Measurements from ENCODE around the gene FBXL7. TPM values are rescaled to one million over a fixed set of nuclear protein-coding genes. Genes with fewer than 3 reads are reported as not detected.

The FBXL7 gene
- total RNA-seq, 4 donors from 2014 or later: 5.7 to 47.4 (median 6.3) TPM

DNA sequence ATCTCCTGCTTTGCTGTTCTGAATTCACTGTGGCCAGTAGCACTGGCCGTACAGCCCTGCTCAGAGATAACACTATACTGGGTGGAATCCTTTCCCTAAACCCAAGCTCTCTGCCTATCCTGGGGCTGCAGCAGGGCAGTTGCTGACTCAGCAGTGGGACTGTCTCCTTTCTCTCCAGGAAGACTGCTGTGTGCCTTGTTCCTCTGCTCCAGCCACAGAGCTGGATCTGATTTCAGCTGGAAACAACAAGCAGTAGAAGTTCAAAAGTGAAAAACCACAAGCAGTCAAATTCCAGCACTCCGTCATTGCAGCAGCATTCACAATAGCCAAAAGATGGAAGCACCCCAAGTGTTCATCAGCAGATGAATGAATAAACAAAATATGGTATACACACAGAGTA, 105.0 kb downstream of the FBXL7 start:
- in situ Hi-C loops (cut with MboI; ENCODE audit: low pct_ligation_motif_present in 1 of 4, low pct_unique_long_range_greater_than_20kb in 1 of 4, low sequenced_read_pairs in 3 of 4) (no loop called here), intact Hi-C loops (cut with DNase I; ENCODE audit: low total_unique reads) (no loop called here)
- H3K27me3 ChIP-seq: no peaks in the 10 kb centered on the region
- DNase-seq: no peak
- H3K27ac ChIP-seq: no peak overlapping the region
- H3K4me3 ChIP-seq: no peak overlapping the region
- no peak for TF ChIP-seq POLR2A (IDR thresholded peaks at IDR 0.05)
- TF ChIP-seq EP300 (IDR thresholded peaks at IDR 0.05; ENCODE audit: low read depth): no peak
- TF ChIP-seq POLR2AphosphoS5 (IDR thresholded peaks at IDR 0.05): no peak
- TF ChIP-seq, protein P1, sequence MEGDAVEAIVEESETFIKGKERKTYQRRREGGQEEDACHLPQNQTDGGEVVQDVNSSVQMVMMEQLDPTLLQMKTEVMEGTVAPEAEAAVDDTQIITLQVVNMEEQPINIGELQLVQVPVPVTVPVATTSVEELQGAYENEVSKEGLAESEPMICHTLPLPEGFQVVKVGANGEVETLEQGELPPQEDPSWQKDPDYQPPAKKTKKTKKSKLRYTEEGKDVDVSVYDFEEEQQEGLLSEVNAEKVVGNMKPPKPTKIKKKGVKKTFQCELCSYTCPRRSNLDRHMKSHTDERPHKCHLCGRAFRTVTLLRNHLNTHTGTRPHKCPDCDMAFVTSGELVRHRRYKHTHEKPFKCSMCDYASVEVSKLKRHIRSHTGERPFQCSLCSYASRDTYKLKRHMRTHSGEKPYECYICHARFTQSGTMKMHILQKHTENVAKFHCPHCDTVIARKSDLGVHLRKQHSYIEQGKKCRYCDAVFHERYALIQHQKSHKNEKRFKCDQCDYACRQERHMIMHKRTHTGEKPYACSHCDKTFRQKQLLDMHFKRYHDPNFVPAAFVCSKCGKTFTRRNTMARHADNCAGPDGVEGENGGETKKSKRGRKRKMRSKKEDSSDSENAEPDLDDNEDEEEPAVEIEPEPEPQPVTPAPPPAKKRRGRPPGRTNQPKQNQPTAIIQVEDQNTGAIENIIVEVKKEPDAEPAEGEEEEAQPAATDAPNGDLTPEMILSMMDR (IDR thresholded peaks at IDR 0.05): no peak
- WGBS, 2 donors (ENCODE audit: low coverage in 1 of 2): 88% methylated on average over 2 of the region's 2 CpGs; no CpG with 5 or more reads in 1 of the 2 donors
- no peaks in the 10 kb centered on the region for H3K9me3 ChIP-seq
- H3K36me3 ChIP-seq: no peaks in the 10 kb centered on the region
- no peaks in the 10 kb centered on the region for H3K4me1 ChIP-seq

- no peak for TF ChIP-seq EP300 (IDR thresholded peaks at IDR 0.05; ENCODE audit: low read depth)
- no peak for TF ChIP-seq POLR2A (IDR thresholded peaks at IDR 0.05)
- TF ChIP-seq, protein P1 (IDR thresholded peaks at IDR 0.05): no peak
- TF ChIP-seq POLR2AphosphoS5 (IDR thresholded peaks at IDR 0.05): no peak
- no peaks in the 10 kb centered on the region for H3K4me1 ChIP-seq
- DNase-seq: no peak
- in situ Hi-C loops (cut with MboI; ENCODE audit: low pct_ligation_motif_present in 1 of 4, low pct_unique_long_range_greater_than_20kb in 1 of 4, low sequenced_read_pairs in 3 of 4): no loop called here
- intact Hi-C loops (cut with DNase I; ENCODE audit: low total_unique reads): no loop called here
- H3K4me3 ChIP-seq: no peak overlapping the region
- 82 to 86% methylated on average over 8 of the region's 8 CpGs for WGBS, 2 donors (ENCODE audit: low coverage in 1 of 2)
- no peaks in the 10 kb centered on the region for H3K9me3 ChIP-seq
- no peak overlapping the region for H3K27ac ChIP-seq
- H3K36me3 ChIP-seq: no peaks in the 10 kb centered on the region
- no peaks in the 10 kb centered on the region for H3K27me3 ChIP-seq
Measured at GRCh38 chr5:15606197-15606596, 106.2 kb downstream of the FBXL7 start.

DNA sequence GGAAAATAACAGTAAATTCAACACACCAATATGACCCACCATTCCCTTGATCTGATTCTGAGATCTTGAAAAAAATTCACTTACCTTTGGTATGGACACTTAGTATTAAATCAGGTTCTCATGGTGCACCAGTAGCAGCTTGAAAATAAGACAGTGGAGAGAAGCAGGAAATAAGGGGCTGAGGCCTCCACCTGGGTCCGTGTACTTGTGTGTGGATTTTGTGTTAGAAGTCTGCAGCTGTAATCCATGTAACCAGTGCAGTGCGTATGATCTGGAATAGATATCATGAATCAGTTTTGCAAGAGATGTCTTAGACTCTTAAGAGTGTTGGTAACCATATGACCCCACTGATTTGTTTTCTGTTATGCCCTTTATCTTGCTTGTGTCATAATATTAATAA, 107.1 kb downstream of the FBXL7 start:
- no peaks in the 10 kb centered on the region for H3K4me1 ChIP-seq
- no peaks in the 10 kb centered on the region for H3K27me3 ChIP-seq
- WGBS, 2 donors (ENCODE audit: low coverage in 1 of 2): 77 to 83% methylated on average over 1 to 2 of the region's 2 CpGs
- intact Hi-C loops (cut with DNase I; ENCODE audit: low total_unique reads) (no loop called here), in situ Hi-C loops (cut with MboI; ENCODE audit: low pct_ligation_motif_present in 1 of 4, low pct_unique_long_range_greater_than_20kb in 1 of 4, low sequenced_read_pairs in 3 of 4) (no loop called here)
- H3K27ac ChIP-seq: no peak overlapping the region
- no peak overlapping the region for H3K4me3 ChIP-seq
- no peaks in the 10 kb centered on the region for H3K36me3 ChIP-seq
- no peak for DNase-seq
- H3K9me3 ChIP-seq: no peaks in the 10 kb centered on the region
- TF ChIP-seq, protein P1 (IDR thresholded peaks at IDR 0.05): no peak
- TF ChIP-seq POLR2A (IDR thresholded peaks at IDR 0.05): no peak
- no peak for TF ChIP-seq POLR2AphosphoS5 (IDR thresholded peaks at IDR 0.05)
- no peak for TF ChIP-seq EP300 (IDR thresholded peaks at IDR 0.05; ENCODE audit: low read depth)

DNA sequence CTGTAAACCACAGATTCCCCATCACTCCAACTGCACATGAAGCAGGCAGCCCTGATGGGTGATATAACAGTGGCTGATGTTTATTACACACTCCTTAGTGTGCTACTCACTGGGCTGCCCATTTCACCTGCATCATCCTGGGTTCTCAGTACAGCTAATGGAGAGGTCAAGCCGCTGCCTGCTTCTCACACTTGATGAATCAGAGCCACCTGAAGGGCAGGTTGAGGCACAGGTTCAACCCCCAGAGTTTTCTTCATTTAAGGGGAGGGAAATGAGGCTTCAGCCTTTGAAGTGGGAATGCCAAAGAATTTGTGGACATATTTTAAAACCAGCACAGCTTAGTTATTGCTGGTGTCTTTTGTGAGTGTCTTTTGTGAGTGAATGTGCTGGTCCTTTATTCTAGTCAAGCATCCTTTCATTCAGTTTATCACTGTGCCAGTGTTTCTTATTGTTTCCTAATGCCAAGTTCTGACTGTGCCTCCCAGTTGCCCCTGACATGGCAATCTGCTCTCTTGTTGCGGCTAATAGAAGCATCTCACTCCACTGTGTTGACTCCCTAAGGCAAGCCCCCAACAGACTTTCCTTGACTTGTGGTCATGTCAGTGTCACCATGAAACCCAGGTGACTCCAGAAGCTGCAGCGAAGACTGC, 109.2 kb downstream of the FBXL7 start:
- no peak for DNase-seq
- WGBS, 2 donors (ENCODE audit: low coverage in 1 of 2): 85% methylated on average over 3 of the region's 3 CpGs; no CpG with 5 or more reads in 1 of the 2 donors
- in situ Hi-C loops (cut with MboI; ENCODE audit: low pct_ligation_motif_present in 1 of 4, low pct_unique_long_range_greater_than_20kb in 1 of 4, low sequenced_read_pairs in 3 of 4): no loop called here

More for the DNA sequence above, 109.2 kb downstream of the FBXL7 start:
- no peak overlapping the region for H3K4me3 ChIP-seq
- H3K27ac ChIP-seq: no peak overlapping the region
- intact Hi-C loops (cut with DNase I; ENCODE audit: low total_unique reads): no loop called here
- H3K27me3 ChIP-seq: no peaks in the 10 kb centered on the region
- no peaks in the 10 kb centered on the region for H3K36me3 ChIP-seq
- no peaks in the 10 kb centered on the region for H3K4me1 ChIP-seq
- no peaks in the 10 kb centered on the region for H3K9me3 ChIP-seq
- no peak for TF ChIP-seq POLR2AphosphoS5 (IDR thresholded peaks at IDR 0.05)
- no peak for TF ChIP-seq POLR2A (IDR thresholded peaks at IDR 0.05)
- TF ChIP-seq, protein P1 (IDR thresholded peaks at IDR 0.05): no peak
- TF ChIP-seq EP300 (IDR thresholded peaks at IDR 0.05; ENCODE audit: low read depth): no peak

Data from transverse colon (tissue), 4 donors.